Nucleus accumbens (tissue), 56 donors: ENCODE data around the gene PITPNC1.

ENCODE experiments used
- DNase-seq, 56 donors: peaks; one replicate each; lab custom pipeline; 2025; lab: John Stamatoyannopoulos, UW

The PITPNC1 gene

DNA sequence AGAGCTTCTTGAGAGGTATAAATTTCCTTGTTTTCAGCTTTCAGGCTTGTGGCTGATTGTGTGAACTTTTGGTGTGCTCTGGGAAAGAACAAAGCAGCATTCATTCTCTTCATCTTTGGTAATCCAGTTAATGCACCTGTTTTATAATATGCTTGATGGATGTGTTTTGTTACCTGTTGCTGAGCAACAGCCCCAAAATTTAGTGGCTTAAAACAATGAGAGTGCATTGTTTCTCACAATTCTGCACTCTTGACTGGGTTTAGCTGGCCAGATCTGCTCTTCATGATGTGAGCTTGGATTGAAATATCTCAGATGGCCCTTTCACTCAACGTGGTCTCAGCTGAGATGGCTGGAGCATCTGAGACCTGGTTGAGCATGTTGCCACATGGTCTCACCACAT lies 281.9 kb downstream of the PITPNC1 start:
- DNase-seq, result no peak

DNA sequence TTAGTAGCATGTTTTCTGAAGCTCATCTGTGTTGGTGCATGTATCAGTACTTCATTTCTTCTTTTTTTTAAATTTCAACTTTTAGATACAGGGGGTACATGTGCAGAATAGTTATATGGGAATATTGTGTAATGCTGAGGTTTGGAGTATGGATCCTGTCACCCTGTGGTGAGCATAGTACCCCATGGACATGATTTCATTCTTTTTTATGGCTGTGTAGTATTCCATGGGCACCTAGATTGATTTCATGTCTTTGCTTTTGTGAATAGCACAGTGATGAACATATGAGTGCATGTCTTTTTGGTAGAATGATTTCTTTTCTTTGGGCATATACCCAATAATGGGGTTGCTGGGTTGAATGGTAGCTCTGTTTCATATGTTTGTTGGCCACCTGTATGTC lies 285.6 kb downstream of the PITPNC1 start:
- no peak for DNase-seq

DNA sequence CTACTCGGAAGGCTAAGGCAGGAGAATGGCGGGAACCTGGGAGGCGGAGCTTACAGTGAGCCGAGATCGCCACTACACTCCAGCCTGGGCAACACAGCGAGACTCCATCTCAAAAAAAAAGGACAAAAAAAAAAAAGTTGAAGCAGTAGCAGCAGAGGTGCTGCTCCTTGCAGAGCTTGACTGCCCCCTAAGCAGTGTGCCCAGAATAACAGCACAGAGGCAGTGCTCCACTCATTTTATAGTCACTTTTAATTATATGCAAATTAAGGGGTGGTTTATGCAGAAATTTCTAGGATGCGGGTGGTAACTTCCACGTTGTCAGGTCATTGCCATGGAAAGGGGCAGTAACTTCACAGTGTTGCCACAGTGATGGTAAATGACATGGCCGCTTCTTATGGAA lies 286.4 kb downstream of the PITPNC1 start:
- no peak for DNase-seq

DNA sequence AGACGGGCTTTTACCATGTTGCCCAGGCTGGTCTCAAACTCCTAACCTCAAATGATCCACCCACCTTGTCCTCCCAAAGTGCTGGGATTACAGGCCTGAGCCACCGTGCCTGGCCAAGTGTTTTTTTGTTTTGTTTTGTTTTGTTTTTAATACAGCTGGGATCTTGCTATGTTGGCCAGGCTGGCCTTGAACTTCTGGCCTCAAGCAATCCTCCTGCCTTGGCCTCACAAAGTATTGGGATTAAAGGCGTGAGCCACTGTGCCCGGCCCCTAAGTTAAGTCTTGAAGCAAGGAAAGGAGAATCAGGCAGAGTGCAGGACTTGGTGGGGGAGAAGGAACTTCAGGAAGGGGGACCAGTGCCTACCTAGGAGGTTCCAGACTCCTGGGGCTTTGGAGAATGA lies 288.9 kb downstream of the PITPNC1 start:
- no peak for DNase-seq

DNA sequence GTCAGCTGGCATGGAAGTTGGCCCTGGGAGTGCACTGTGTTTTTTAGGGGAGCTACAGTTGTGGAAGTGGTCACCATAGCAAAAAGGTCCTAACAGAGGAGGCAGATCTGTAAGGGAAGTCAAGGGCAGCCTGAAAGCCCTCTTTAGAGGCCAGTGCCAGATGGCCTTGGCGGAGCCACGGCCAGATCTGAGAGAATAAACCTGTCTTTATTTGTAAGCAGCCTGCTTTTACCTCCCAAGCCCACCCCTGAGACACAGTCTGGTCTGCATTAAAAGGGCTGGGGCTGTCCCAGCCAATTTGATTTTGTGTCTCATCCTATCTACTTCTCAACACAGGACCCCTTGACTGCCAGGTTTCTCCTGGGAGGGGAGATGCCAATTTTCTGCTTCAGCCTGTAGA lies 289.6 kb downstream of the PITPNC1 start:
- no peak for DNase-seq

DNA sequence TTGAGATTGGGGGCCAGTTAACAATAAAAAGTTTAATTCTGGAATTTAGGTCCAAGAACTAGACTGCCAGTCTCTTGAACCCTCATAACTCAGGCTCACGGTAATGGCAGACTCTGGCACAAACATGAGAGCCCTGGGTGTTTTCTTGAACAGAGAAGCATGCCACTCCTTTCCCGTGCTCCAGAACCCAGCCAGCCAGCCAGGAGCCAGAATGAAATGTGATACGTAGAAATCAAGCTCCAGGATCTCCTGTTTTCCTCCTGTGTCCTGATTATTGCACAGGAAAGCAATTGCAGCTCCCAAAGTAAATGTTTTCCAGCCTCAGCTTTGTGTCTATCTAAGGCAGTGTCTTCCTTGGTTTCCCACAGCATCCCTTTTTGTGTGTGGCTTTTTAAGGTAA lies 294.4 kb downstream of the PITPNC1 start:
- DNase-seq, result no peak

DNA sequence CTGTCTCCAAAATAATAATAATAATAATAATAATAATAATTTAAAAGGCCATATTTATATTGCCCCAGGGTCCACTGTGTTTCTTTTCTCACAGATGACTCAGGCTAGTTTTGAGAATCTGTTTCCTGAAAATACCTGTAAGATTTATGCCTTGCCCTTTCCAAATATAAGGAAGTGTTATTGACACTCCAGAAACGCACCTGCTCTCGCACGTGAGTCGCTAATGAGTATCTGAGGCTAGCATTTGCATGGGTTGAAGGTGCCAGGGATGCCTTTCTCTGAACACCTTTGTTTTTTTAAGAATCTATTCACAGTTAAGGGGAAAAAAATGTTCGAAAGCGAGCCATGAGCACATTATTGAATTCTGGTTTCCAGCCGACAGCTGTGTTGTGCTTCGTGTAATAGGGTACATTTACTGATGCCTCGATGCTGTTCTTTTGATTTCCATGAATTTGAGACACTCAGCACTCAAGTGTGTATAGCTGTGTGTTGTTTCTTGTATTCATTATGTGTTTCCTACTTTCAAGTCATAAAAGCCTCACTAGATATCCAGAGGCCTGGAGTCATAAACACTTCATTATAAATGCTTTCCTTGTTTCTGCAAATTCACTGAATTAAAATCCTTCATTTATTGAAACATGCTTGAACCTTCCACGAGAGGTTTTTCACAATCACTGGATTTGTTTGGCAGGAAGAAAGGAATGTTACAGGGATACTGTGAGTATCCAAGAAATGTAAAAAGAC lies 295.7 kb downstream of the PITPNC1 start:
- DNase-seq, result no peak

DNA sequence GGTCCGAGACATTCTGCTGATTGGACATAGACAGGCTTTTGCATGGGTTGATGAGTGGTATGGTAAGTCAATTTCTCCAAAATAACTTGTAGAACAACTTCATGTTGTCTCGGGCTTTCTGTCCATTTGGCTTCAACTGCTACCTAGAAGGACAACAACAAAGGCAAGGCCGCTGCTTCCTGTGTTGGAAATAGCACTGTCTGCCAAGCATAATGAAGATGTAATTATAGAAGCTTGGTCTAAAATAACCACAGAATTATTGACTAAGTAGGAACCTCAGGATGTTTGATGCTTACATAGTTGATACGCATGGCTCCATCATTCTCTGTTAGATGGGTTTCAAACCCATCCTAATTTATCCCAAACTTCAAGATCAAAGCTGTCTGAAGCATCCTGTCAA lies 298.4 kb downstream of the PITPNC1 start:
- DNase-seq, result no peak

DNA sequence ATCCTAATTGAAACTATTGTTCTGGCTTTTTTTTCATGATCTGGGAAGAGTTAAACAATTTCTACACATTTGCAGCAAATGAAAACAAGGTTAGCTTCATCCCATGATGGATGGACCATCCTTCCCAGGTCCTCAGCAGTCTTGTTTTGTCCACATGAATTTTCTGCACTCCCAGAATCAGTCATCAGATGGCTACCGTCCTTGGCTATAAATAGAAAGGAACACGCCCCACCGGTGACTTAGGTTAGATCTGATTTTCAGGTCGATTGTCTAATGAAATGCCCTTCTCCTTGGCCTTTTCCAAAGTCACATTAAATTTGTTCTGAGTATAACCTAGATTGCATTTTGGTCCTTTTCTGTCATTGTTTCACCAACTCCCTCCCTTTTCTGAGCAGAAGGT lies 299.2 kb downstream of the PITPNC1 start:
- DNase-seq, result no peak

DNA sequence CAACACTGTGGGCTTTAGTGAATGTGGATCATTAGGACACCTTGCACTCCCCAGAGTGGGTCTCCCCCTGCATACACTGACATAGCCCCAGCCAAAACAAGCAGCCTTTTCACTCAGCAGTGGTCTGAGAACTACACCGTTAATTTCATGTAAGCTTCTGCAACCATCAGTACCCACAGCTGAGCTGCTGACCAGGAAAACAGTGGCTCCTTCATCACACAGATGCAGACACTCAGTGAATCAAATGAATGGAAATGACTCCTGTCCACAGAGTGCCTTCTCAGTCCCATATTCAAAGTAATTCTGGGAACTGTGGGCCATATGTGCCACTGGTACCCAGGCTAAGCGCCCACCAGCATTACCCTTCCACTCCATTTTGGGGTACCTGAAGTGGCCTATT lies 301.3 kb downstream of the PITPNC1 start:
- peak in 1 of 56 donors; percentile 10 for DNase-seq

DNA sequence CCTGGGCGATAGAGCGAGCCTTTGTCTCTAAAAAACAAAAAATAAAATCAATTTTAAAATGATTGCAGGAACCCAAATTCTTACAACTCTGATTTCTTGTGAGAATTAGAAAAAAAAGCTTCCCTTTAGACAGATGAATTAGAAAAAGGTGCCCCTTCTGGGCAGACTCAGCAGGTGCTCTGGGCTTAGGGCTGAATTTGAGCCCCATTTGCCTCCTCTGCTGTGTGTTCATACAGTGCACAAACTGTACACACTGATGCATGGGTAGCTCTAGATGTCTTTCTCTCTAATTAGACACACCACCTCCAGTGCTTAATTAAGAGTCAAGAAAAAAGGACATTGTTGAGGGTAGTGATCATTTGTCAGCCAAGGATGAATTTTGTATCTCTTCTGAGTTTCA lies 302.1 kb downstream of the PITPNC1 start:
- DNase-seq, result no peak

DNA sequence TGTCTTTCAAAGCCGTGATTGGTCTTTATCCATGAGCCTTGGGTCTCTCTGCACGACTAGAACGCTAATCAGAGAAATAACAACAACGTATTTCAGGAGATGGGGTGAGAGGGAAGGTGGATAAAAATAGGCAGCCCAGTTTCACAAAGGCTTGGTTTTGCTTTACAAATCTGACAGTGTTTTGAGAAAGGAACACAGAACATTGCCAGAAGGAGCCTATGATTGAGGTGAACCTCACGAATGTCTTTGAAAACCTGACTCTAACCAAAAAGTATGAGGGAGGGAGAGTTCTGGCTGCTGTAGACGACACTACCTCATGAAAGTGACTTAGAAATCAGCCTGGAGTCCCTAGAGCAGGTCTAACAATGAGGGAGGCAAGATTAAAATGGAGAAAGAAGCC lies 302.6 kb downstream of the PITPNC1 start:
- no peak for DNase-seq

DNA sequence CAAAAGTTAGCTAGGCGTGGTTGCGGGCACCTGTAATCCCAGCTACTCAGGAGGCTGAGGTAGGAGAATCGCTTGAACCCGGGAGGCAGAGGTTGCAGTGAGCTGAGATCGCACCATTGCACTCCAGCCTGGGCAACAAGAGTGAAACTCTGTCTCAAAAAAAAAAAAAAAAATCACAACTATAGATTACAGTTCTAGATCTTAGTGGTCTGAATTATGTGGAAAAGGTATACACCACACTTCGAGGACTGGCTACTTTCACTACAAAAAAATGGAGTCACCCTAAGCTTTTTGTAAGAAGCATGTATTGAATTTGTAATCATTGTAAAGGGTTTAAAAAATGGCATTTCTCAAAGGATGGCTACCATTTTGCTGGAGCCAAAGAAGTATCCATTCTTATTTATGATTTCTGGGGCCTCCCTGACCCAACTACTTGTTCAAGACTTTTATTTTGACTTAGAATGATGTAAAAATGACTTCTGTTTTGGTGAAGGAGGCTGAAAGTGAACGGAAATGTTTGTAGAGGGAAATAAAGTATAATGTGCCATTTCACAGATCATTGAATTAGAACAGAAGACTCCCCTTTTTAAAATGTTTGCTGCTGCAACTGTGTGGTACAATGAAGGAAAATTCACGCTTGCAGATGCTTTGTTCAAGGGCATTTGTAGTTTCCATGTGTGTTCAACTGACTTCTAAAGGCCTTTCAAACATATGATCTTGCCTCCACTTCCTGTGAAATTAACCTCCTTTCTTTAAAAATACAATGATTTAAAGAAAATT lies 303.6 kb downstream of the PITPNC1 start:
- DNase-seq, result no peak

DNA sequence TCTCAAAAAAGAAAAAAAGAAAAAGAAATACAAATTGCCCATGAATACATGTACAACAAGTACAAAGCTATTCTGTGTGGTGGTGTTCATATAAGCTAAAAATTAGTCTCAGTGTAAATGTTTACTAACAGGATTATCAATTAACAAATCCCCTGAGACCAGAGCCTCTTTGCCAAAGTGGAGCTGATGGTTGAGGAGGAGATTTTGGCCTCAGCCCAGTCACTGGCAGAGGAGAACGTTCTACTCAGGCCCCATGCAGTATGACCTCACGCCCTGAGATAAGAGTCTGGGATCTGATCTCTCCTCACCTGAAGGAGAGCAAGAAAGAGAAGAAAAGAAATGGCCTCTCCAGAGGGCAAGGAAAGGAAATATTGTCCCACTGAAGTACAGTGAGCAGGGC lies 305.1 kb downstream of the PITPNC1 start:
- DNase-seq, result no peak

DNA sequence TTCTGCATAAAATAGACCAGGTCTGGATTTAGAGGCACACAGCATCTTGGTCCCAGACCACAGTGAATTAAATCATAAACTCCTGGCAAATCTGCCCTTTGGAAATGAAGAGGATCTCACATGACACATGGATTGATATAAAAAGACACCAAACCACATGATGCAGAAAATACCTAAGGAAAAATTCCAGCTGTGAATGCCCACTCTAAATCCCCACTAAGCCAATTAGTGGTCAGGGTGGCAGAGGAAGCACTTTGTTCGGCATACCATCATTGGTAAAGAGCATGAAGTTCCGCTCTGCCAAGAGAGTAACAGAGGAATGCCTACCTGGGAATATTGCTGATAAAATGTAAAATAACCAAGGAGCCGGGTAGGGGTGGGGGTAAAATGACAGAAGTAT lies 308.3 kb downstream of the PITPNC1 start:
- DNase-seq, result no peak

DNA sequence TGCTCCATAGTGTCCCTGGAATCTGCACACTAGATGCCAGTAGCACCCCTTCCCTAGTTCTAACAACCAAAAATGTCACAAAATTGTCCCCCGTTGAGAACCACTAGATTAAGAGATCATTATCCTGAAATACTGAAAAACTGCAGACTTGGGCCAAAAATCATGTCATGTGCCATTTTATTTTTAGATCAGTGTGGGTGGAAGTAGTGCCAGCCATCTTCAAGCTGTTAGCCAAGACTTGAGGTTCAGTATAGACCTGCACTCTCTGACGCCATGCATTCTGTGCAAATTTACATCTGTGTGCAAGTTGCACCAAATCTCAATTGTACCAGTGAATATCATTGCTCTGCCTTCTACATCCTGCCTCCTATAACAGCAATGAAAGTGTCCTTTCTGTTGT lies 309.2 kb downstream of the PITPNC1 start:
- DNase-seq, result no peak

DNA sequence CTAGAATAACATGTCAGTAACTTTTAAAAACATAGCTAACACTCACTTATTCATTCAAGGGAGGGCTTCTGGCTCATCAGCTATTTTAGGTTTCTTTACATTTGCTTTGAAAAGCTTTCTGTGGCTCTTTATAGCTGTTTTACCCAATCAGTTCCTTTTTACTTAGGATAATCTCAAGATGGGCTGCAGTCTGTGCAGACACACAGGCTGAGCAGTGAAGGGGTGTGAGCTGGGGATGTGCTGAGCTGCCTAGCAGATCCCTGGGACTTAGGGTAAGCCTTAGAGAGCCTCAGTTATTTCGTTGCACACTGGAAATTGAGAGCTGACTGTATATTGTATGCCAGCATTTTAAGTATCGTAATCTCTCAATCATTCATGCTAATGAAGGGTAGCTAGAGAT lies 310.4 kb downstream of the PITPNC1 start:
- no peak for DNase-seq

DNA sequence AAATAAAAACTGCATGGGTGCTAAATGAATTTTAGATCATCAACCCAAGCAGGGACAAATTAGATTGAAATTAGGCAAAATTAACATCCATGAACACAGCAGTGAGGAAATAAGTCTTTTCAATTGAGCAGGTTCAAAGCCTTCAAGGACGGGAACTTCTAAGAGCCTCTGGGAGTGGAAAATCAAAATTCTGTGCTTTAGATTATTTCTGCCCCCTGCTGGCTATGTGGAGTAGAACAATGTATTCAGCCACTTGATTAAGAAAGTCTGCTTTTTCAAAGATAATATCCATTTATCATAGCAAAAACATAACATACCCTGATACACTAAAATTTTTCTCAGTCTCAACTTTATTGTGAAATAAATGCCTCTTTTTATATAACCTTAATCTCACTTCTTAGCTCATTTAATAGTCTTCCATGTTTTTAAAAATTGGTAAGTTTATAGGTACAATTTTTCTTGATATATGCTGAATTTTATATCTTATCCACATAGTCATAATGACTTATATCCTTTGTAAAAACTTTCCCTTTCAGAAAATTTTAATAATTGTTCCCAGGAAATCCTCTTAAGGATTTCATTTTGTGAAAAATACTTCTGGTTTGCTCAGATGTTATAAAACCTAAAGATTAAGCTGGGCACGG lies 312.6 kb downstream of the PITPNC1 start:
- DNase-seq, result peak in 15 of 56 donors; percentile 2 to 71 (median 12)

DNA sequence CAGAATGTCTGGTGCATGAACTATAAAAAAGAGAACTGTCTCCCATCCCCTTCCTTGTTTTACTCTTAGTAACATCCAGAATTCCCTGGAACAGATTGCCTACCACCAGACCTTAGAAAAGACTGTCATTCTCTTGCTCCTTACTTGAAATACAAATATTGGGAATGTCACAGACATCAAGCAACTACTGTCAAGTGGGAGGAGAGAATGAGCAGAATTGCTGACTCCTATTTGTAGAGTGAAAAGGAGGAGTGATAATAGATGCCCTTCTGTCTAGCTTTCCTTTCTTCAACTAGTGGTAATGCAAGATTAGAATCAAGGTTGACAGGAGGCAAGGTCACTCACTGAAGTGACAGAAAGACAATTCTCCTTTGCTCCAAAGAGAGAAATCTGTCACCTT lies 316.7 kb downstream of the PITPNC1 start:
- DNase-seq, result no peak

DNA sequence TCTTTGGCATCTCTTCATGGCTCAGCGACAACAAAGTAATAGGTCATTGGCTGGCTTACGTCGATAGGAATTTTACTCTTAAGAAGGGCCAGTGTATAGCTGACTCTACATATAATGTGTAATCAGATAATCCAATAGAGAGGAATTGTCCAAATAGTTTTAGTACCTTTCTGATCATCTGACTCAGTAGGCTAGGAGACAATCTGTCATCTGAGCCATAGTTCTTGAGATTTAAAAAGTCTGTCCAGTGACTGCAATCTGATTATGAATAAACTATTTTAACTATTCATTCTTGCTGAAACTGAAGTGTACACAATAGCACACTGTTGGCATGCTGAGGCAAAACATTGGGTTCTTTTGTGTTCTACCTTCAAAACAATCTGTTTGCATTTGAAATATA lies 319.3 kb downstream of the PITPNC1 start:
- no peak for DNase-seq

DNA sequence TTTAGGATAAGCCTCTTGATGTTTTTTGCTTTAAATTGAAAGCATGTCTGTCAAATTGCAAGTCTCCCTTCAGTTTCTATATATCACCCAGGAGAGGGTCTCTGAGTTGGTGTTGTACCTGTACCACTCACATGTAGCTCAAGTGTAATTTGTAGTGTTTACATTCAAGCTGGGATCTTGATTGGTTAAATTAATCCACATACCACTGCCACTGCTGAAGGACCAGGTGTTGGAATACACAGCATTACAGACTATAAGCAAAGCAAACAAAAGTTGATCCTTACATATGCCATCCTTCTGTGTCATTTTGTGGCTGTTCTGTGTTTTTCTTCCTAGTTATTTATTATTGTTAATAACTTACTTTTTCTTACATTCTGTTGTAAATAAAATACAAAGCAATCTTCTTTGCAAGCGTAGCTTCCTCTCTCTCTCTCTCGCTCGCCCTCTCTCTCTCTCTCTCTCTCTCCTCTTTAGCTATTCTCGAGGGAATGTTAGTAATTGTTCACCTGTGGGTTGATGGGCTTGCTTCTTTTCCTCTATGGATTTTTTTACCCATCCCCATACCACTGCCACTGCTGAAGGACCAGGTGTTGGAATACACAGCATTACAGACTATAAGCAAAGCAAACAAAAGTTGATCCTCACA lies 319.9 kb downstream of the PITPNC1 start:
- no peak for DNase-seq
